GM12891 (cell line): Measurements from ENCODE around the gene RAN.
"Not testable (repeated sequence)": the region's sequence is repeated elsewhere in the genome, so short reads cannot be mapped to it uniquely, and the experiment has no call there.

ENCODE experiments used
- POLR2A ChIP-seq: IDR thresholded peaks from 2 replicates; pipeline ENCODE4 v1.6.1; 2011; ENCODE audit warnings: low read depth, low read length, control low read depth
- POLR2AphosphoS5 ChIP-seq: IDR thresholded peaks from 2 replicates; pipeline ENCODE4 v1.6.1; 2011; ENCODE audit warnings: low read depth, low read length, control low read depth

DNA sequence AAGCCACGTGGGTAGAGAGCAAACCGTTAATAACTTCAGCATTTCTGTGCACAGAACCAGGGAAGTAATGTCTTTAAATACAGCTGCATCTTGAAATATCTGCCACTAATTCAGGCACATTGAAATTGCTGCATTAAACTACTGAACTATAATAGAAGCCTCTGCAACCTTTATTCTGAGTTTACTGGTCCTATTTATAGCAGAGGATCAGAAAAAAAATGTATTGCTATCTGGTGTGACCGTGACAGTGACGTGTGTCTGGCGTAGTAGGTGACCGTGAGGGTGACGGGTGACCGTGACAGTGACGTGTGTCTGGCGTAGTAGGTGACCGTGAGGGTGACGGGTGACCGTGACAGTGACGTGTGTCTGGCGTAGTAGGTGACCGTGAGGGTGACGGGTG lies 15.3 kb downstream of the RAN start:
- not testable (repeated sequence) for TF ChIP-seq POLR2AphosphoS5, POLR2A
